ENCODE data around the gene NAV3. TPM values are rescaled to one million over a fixed set of nuclear protein-coding genes. Genes with fewer than 3 reads are reported as not detected.
"Not testable (repeated sequence)": the region's sequence is repeated elsewhere in the genome, so short reads cannot be mapped to it uniquely, and the experiment has no call there.

NAV3 gene
- total and polyA plus RNA-seq, 5 experiments from 2014 or later: not detected

DNA sequence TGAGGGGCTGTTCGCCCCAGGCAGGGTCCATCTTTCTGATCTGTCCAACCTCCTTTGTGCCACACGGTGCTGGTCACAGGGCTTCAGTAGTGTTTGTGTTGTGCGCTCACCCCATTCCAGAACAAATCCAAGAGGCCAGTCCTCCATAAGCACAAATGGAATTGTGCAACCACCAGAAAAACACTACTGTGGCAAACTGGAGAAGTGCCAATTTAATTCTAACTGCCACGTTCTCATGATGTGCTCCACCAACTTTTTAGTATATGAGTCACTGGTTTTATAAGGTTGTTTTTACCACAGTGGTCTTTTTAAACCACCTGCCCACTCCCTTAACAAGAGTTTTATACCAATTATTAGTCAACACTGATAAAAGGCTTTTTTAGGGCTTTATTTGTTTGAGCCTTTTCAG, 380.2 kb downstream of the NAV3 start:
- Mint-ChIP-seq H3K4me3 (no peak overlapping the region), H3K4me1 (no peaks in the 10 kb centered on the region), H3K27ac (no peak overlapping the region), H3K9me3 (peaks cover 0 to 8% (median 0%) of the 10 kb centered on the region in 9 donors), H3K36me3 (no peaks in the 10 kb centered on the region), H3K27me3 (no peaks in the 10 kb centered on the region)
- POLR2A ChIA-PET: no interaction called here
- DNase-seq: no peak
- no peak for ATAC-seq

DNA sequence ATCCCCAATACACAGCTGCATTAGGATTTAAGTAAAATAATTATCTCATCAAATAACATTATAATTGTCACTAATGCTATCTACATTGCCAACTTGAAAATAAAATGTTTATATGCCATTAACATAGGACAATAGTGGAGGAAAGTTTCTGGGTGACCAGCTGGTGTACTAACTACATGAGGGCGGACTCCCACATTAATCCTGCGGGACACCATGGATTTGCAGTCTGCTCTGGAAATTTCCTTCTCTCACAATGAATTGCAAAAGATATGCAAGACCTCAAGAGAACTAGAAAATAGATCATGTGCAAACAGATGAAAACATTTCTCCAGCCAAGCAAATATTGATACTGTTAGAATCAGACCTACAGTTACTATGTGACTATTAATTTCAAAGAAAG, 390.1 kb downstream of the NAV3 start:
- H3K4me1 Mint-ChIP-seq: no peaks in the 10 kb centered on the region
- H3K4me3 Mint-ChIP-seq: no peak overlapping the region
- ATAC-seq (no peak), DNase-seq (no peak)
- peaks cover 0 to 12% (median 0%) of the 10 kb centered on the region in 9 donors for H3K9me3 Mint-ChIP-seq
- no peak overlapping the region for H3K27ac Mint-ChIP-seq
- POLR2A ChIA-PET: no interaction called here
- no peaks in the 10 kb centered on the region for H3K36me3 Mint-ChIP-seq
- H3K27me3 Mint-ChIP-seq: no peaks in the 10 kb centered on the region

DNA sequence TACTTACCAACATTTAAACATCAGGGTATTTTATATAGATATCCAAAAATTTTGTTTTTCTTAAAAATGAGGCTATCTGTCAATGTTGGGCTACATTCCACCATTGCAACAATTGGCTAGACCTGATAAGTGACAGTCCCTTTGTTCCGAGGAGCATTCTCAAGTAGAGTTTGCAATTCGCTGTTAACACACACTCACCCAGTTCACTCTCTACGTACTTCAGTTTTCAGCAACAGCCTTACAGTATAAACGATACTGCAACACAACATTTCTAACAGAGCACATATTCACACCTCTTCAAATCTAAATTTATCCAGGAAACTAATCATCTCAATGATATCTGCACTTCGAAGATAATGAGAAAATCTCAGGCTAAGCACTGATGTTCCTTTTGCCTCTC, 393.5 kb downstream of the NAV3 start:
- no peaks in the 10 kb centered on the region for H3K27me3 Mint-ChIP-seq
- peaks cover 0 to 12% (median 0%) of the 10 kb centered on the region in 9 donors for H3K9me3 Mint-ChIP-seq

DNA sequence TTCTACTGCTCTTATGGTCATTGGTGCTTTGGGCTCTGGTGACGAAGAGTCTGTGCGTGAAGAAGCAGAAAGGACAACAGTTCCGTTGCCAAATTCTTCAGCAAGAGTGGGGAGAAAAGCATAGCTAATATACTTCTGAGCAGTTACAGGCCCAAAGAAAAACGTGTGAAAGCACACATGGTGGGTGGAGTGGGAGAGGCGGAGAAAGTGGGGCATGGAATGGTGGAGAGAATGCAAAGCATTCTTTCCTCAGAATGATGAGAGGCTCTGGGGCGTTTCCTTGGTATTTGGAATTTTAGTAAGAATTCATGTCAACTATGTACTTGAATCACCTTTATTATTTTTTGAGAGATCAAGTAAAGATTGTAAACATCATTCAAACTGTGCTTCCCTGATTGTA, 396.1 kb downstream of the NAV3 start:
- Mint-ChIP-seq H3K36me3 (no peaks in the 10 kb centered on the region), H3K4me3 (no peak overlapping the region), H3K27me3 (no peaks in the 10 kb centered on the region), H3K27ac (no peak overlapping the region), H3K9me3 (peaks cover 0 to 12% (median 2%) of the 10 kb centered on the region in 9 donors), H3K4me1 (no peaks in the 10 kb centered on the region)
- ATAC-seq (no peak), DNase-seq (no peak)
- POLR2A ChIA-PET: no interaction called here

More for the DNA sequence above, 393.5 kb downstream of the NAV3 start:
- Mint-ChIP-seq H3K4me1 (no peaks in the 10 kb centered on the region), H3K36me3 (no peaks in the 10 kb centered on the region), H3K27ac (no peak overlapping the region), H3K4me3 (no peak overlapping the region)
- ATAC-seq (no peak), DNase-seq (no peak)
- POLR2A ChIA-PET: no interaction called here

DNA sequence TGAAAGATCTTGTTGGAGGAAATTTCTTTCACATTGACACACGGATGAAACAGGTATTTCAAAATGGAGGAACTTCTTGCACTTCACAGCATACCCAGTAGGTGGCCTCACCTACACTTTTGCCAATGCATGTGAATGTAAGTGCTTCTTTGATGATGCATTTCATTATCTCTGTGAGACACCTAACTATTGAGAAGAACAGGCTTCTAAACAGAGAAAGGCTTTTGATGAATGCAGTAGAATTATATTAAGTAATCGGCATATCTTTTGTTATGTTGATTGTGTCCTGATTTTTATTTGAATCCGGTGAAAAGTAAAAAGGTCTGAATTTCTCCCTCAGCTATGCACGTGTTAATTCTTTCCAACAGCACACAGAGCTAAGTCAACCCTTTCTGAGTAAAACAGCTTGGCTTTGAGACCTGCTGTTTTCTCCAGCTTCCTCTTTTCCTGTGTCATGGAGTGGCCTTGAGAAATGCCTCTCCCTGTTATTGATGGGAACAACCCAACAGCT, 399.0 kb downstream of the NAV3 start:
- H3K36me3 Mint-ChIP-seq: no peaks in the 10 kb centered on the region
- H3K27ac Mint-ChIP-seq: no peak overlapping the region
- peaks cover 0 to 13% (median 1%) of the 10 kb centered on the region in 9 donors for H3K9me3 Mint-ChIP-seq
- H3K4me1 Mint-ChIP-seq: no peaks in the 10 kb centered on the region
- no peak overlapping the region for H3K4me3 Mint-ChIP-seq
- DNase-seq (no peak), ATAC-seq (no peak)
- POLR2A ChIA-PET: no interaction called here
- H3K27me3 Mint-ChIP-seq: no peaks in the 10 kb centered on the region

DNA sequence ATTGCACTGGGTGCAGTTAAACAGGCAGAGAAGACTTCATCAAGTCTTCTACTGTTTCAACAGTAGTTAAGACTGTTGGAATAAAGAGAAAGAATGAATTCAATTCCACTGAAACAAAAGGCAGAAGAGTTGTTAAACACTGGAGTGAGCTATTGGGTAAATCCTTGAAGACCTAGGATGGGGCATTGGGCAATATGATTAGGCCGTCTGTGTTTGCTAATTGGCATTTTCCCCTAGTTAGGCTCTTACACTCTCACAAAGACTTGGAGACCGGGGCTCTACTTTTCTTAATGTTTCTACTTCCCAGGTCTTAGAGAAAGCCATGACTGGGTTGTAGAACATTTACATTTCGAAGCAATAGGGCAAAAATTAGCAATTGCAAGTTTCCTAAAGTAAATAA, 402.1 kb downstream of the NAV3 start:
- POLR2A ChIA-PET: no interaction called here
- Mint-ChIP-seq H3K9me3 (peaks cover 0 to 9% (median 0%) of the 10 kb centered on the region in 9 donors), H3K4me1 (no peaks in the 10 kb centered on the region), H3K27ac (no peak overlapping the region), H3K4me3 (no peak overlapping the region), H3K27me3 (no peaks in the 10 kb centered on the region), H3K36me3 (no peaks in the 10 kb centered on the region)
- DNase-seq (no peak), ATAC-seq (no peak)

DNA sequence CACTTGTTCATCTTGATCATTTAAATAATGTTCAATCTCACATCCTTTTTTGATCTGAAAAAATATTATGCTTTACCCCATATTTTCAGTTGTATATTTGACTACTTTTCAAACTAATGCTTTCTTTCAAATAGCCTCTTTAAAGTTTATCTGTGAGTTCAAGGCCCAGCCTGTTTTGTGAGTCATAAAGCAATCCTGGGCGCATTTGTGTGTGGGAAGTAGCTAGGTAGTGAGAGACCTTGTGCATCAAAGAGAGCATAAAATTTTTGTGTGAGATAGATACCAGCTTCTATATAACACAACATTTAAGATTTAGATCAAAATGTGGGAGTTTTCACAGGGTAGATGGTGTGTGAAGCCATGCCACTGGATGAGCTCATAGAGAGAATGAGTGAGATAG, 405.6 kb downstream of the NAV3 start:
- DNase-seq (no peak), ATAC-seq (no peak)
- no peak overlapping the region for H3K4me3 Mint-ChIP-seq
- H3K36me3 Mint-ChIP-seq: no peaks in the 10 kb centered on the region
- H3K4me1 Mint-ChIP-seq: no peaks in the 10 kb centered on the region
- POLR2A ChIA-PET: no interaction called here
- no peaks in the 10 kb centered on the region for H3K27me3 Mint-ChIP-seq
- H3K9me3 Mint-ChIP-seq: peaks cover 0 to 8% (median 0%) of the 10 kb centered on the region in 9 donors
- H3K27ac Mint-ChIP-seq: no peak overlapping the region

DNA sequence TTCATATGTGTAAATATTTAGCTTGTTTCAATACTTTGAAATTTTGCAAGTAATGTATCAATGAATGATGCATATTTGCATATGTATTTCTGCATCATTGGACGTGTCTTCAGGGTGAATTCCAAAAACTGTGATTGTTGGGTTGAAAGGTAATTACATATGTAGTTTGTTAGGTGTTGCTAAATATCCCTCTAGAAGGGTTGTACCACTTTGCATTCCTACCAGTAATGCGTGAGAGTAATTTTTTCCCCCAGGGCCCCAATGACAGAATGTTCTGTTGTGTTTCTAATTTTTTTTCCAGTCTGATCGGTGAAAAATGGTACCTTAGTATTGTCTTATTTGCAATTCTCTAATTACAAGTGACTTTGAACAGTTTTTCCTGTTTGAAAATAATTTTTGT, 408.9 kb downstream of the NAV3 start:
- DNase-seq (no peak), ATAC-seq (no peak)
- Mint-ChIP-seq H3K4me3 (no peak overlapping the region), H3K36me3 (no peaks in the 10 kb centered on the region), H3K4me1 (no peaks in the 10 kb centered on the region), H3K27ac (no peak overlapping the region), H3K27me3 (peaks cover 0 to 4% (median 0%) of the 10 kb centered on the region in 5 donors), H3K9me3 (peaks cover 0 to 19% (median 2%) of the 10 kb centered on the region in 9 donors)
- POLR2A ChIA-PET: no interaction called here

DNA sequence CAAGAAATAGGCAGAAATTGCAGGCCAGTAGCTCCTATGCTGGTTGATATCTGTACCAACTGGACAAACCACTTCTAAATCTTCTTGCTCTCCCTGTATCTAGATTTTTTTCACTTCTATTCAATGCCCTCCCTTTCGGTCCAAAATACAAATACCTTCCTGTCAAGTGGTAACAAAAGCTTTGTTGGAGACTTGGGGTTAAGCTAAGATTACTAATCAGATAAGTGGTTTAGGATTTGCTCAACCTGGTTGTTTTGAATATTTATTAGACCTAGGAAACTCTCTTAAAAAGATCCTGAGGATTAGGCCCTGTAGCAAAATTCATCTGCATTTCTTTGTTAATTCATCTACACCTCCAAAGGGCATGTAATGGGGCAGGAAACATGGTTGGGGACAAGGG, 410.1 kb downstream of the NAV3 start:
- Mint-ChIP-seq H3K27me3 (peaks cover 0 to 4% (median 0%) of the 10 kb centered on the region in 5 donors), H3K9me3 (peaks cover 0 to 19% (median 2%) of the 10 kb centered on the region in 9 donors), H3K4me3 (no peak overlapping the region), H3K27ac (no peak overlapping the region), H3K36me3 (no peaks in the 10 kb centered on the region), H3K4me1 (no peaks in the 10 kb centered on the region)
- DNase-seq: no peak
- ATAC-seq: no peak
- POLR2A ChIA-PET: no interaction called here

DNA sequence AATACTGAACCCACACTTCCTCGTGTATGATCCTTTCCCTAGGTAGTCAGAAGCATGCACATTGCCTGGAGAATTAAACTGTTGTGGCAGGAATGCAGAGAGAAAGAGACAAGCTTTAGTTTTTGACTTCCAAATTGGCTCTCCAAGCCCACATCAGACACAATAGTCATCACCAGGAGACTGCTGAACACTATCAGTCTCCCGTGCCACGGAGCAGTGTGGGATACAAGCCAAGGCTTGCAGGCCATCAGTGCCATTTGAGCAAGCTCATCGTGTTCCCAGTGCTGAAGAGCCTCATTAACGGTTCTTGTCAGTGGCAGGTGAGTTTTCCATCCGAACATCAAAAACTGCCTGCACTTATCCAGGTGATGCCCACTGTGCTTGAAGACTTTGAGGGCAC, 410.8 kb downstream of the NAV3 start:
- DNase-seq (no peak), ATAC-seq (no peak)
- Mint-ChIP-seq H3K36me3 (no peaks in the 10 kb centered on the region), H3K27me3 (peaks cover 0 to 4% (median 0%) of the 10 kb centered on the region in 5 donors), H3K4me3 (no peak overlapping the region), H3K27ac (no peak overlapping the region), H3K4me1 (no peaks in the 10 kb centered on the region), H3K9me3 (peaks cover 0 to 19% (median 3%) of the 10 kb centered on the region in 9 donors)
- POLR2A ChIA-PET: no interaction called here

DNA sequence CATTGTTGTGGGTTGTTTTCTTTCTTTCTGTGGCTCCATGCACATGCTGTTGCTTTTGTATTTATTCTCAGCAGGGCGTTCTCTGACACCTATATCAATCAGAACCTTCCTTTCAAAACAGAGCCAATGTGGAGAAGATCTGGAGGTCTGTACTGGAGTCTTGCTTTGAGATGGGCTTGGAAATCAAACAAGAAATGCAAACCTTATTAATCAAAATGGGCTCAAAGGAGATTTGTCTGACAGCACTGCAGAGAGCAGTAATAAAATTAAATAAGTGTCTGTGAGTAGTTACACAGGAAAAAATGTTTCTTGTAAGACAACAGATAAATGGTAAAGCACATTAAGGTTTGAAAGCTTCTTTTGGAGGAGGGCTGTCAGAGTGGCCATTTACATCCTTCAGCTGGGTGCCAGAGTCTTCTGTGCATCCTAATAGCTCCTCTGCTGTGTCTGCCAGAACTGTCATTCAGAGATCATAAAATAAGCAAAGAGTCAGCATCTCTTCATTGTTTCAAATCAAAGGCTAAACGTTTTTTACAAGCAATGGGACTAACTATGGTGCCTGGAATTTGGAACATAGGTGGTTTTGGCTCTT, 414.3 kb downstream of the NAV3 start:
- no peak for DNase-seq
- Mint-ChIP-seq H3K4me1 (no peaks in the 10 kb centered on the region), H3K27ac (no peak overlapping the region), H3K36me3 (no peaks in the 10 kb centered on the region), H3K9me3 (peaks cover 0 to 19% (median 2%) of the 10 kb centered on the region in 9 donors), H3K4me3 (no peak overlapping the region), H3K27me3 (peaks cover 0 to 4% (median 0%) of the 10 kb centered on the region in 5 donors)
- POLR2A ChIA-PET: no interaction called here
- ATAC-seq: no peak

DNA sequence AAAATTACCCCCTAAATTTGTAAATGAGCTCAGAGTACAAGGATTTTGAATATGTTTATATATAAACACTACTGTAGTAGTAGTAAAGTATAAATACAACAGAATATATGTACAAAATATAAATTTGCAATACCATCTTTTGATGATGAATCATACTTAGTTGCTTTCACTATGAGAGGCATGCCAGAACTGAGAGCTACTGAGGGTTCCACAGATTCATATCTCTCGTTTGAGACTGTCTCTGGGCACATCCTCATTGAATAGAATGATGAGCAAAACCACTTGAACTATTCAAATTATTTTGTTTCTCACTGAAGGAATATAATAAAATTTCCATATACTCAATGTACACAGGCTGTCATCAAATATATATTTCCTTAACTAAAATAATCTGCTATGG, 417.6 kb downstream of the NAV3 start:
- Mint-ChIP-seq H3K4me3 (no peak overlapping the region), H3K4me1 (no peaks in the 10 kb centered on the region), H3K36me3 (no peaks in the 10 kb centered on the region), H3K9me3 (peaks cover 2 to 15% (median 4%) of the 10 kb centered on the region in 9 donors), H3K27me3 (peaks cover 0 to 1% (median 0%) of the 10 kb centered on the region in 5 donors), H3K27ac (no peak overlapping the region)
- POLR2A ChIA-PET: interaction anchor here (0.7 kb wide), 1 partner anchor 10 kb away, joined by 10 read pairs; no protein-coding TSS in a partner anchor
- no peak for DNase-seq
- no peak for ATAC-seq

DNA sequence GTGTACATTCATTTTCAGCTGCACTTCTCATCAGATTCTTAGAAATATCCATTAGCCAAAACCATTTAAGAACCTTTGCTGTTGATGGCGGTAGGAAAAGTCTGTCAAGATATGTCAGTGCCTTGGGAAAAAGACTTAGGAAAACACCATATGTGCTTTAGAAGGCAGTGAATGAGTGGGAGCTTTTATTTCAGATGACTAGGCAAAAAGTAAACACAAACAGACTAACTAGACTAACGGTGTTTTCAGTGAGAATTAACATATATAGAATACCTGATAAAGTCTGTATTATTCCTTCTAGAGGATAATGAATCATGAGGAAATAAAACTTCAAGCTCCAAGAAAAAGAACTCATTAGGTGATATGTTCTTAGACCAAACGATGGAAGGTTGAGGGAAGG, 418.9 kb downstream of the NAV3 start:
- H3K27ac Mint-ChIP-seq: no peak overlapping the region
- POLR2A ChIA-PET: no interaction called here
- H3K4me3 Mint-ChIP-seq: no peak overlapping the region
- no peaks in the 10 kb centered on the region for H3K27me3 Mint-ChIP-seq
- DNase-seq (no peak), ATAC-seq (no peak)
- H3K9me3 Mint-ChIP-seq: peaks cover 3 to 15% (median 6%) of the 10 kb centered on the region in 9 donors
- peaks cover 0 to 2% (median 0%) of the 10 kb centered on the region in 3 donors for H3K36me3 Mint-ChIP-seq
- H3K4me1 Mint-ChIP-seq: no peaks in the 10 kb centered on the region

DNA sequence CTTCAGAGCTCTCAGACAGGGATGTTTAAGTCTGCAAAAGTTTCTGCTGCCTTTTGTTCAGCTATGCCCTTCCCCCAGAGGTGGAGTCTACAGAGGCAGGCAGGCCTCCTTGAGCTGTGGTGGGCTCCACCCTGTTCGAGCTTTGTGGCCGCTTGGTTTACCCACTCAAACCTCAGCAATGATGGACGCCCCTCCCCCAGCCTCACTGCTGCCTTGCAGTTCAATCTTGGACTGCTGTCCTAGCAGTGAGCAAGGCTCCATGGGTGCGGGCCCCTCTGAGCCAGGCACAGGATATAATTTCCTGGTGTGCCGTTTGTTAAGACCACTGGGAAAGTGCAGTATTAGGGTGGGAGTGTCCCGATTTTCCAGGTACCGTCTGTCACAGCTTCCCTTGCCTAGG, 427.0 kb downstream of the NAV3 start:
- H3K9me3 Mint-ChIP-seq: peaks cover 0 to 39% (median 16%) of the 10 kb centered on the region in 9 donors
- POLR2A ChIA-PET, H3K36me3 Mint-ChIP-seq: not testable (repeated sequence)

More for the DNA sequence above, 427.0 kb downstream of the NAV3 start:
- H3K27ac Mint-ChIP-seq, H3K4me1 Mint-ChIP-seq, H3K27me3 Mint-ChIP-seq, ATAC-seq, DNase-seq, H3K4me3 Mint-ChIP-seq: not testable (repeated sequence)

Data from naive thymus-derived CD8-positive, alpha-beta T cell (primary cell).